ENCODE data around the gene TF.

TF gene

GRCh38 chr3:133703915-133704314 lies 42.3 kb upstream of the TF start:
- H3K4me3 ChIP-seq (ENCODE audit: low read depth, low read length), result no peak overlapping the region
- no peak for DNase-seq (ENCODE audit: low read depth)
- no peak for TF ChIP-seq CTCF (IDR thresholded peaks at IDR 0.05; ENCODE audit: control insufficient read depth, extremely low read depth, insufficient read depth)

GRCh38 chr3:133706033-133706432 lies 40.2 kb upstream of the TF start:
- no peak for TF ChIP-seq CTCF (IDR thresholded peaks at IDR 0.05; ENCODE audit: control insufficient read depth, extremely low read depth, insufficient read depth)
- H3K4me3 ChIP-seq (ENCODE audit: low read depth, low read length), result no peak overlapping the region
- DNase-seq (ENCODE audit: low read depth), result no peak

- no peak for DNase-seq (ENCODE audit: low read depth)
- no peak overlapping the region for H3K4me3 ChIP-seq (ENCODE audit: low read depth, low read length)
- no peak for TF ChIP-seq CTCF (IDR thresholded peaks at IDR 0.05; ENCODE audit: control insufficient read depth, extremely low read depth, insufficient read depth)
These were observed 36.9 kb upstream of the TF start for GRCh38 chr3:133709139-133709750.

- DNase-seq (ENCODE audit: low read depth), result no peak
- H3K4me3 ChIP-seq (ENCODE audit: low read depth, low read length), result no peak overlapping the region
- TF ChIP-seq CTCF (IDR thresholded peaks at IDR 0.05; ENCODE audit: control insufficient read depth, extremely low read depth, insufficient read depth), result no peak
These were observed 35.2 kb upstream of the TF start for GRCh38 chr3:133711013-133711412.

- no peak for DNase-seq (ENCODE audit: low read depth)
- no peak for TF ChIP-seq CTCF (IDR thresholded peaks at IDR 0.05; ENCODE audit: control insufficient read depth, extremely low read depth, insufficient read depth)
These were observed 34.2 kb upstream of the TF start for GRCh38 chr3:133712017-133712416.

GRCh38 chr3:133713347-133713746 lies 32.8 kb upstream of the TF start:
- no peak for DNase-seq (ENCODE audit: low read depth)
- no peak overlapping the region for H3K4me3 ChIP-seq (ENCODE audit: low read depth, low read length)
- TF ChIP-seq CTCF (IDR thresholded peaks at IDR 0.05; ENCODE audit: control insufficient read depth, extremely low read depth, insufficient read depth), result no peak

More at GRCh38 chr3:133712017-133712416, 34.2 kb upstream of the TF start:
- no peak overlapping the region for H3K4me3 ChIP-seq (ENCODE audit: low read depth, low read length)

- no peak for DNase-seq (ENCODE audit: low read depth)
- no peak for TF ChIP-seq CTCF (IDR thresholded peaks at IDR 0.05; ENCODE audit: control insufficient read depth, extremely low read depth, insufficient read depth)
- H3K4me3 ChIP-seq (ENCODE audit: low read depth, low read length), result no peak overlapping the region
These were observed 28.8 kb upstream of the TF start for GRCh38 chr3:133717424-133717823.
